Limb (tissue), 2 donors: Measurements from ENCODE around the gene APLN.

Experiments used
- DNase-seq, 2 donors: peaks; one replicate each; pipeline ENCODE4 v3.0.0-alpha.2; 2016; ENCODE audit errors: extremely low spot score in 2 of 2

APLN gene

DNA sequence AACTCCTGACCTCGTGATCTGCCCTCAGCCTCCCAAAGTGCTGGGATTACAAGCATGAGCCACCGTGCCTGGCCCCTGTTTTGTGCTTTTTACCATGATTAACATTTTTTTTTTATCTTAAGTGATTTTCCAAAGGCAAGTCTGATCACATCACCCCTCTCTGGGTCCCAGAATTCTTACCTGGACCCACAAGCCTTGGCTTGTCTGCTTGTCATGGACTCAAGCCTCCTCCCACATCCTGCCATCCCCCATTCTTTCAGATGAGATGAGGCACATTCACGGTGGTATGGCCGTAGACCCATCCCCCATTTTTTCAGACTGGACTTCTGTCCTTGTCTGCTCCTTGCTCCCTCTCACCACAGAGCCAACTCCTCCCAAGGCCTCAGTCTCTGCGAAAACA lies 55.3 kb downstream of the APLN start:
- no peak for DNase-seq

DNA sequence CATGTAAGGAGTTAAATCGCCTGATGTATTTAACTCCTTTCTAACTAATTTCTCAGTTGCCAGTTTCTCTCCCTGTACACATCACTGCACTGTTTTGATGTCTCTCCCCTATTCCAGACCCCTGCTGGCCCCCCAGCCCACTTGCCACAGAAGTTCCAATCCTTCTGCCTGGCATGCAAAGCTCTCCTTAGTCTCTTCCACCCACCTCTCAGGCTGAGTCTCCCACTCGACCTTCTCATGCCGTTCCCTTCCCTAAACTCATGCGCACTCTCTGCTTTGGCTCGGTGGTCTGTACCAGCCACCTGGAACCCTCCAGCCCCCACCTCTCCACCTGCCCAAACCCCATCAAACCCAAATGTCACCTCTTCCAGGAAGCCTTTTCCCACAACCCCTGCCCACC lies 56.9 kb downstream of the APLN start:
- DNase-seq: no peak

DNA sequence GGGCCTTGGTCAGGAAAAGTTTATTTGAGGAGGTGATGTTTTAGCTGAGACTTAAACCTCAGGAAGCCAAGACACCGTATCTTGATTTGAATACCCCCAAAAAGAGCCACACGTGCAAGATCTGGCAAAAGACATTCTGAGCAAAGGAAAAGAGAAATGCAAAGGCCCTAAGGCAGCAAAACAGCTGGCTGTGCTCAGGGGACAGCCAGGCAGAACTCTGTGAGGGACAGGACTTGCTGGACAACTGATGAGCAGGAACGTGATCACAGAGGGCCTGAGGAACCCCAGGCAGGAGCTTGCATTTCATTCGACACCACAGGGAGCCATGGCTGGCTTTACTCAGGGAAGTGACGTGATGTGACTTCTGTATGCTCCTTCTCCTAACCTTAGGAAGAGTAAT lies 58.7 kb downstream of the APLN start:
- DNase-seq: no peak
